NCI-H2196 (cell line): ENCODE results near the gene RGMB.
A peak's percentile ranks its signal among the peaks of the same experiment; 100 is the strongest.

Experiments
- DNase-seq: peaks from one replicate; lab custom pipeline; 2025; ENCODE audit not compliant: unreplicated experiment; lab: John Stamatoyannopoulos, UW

Gene RGMB

DNA sequence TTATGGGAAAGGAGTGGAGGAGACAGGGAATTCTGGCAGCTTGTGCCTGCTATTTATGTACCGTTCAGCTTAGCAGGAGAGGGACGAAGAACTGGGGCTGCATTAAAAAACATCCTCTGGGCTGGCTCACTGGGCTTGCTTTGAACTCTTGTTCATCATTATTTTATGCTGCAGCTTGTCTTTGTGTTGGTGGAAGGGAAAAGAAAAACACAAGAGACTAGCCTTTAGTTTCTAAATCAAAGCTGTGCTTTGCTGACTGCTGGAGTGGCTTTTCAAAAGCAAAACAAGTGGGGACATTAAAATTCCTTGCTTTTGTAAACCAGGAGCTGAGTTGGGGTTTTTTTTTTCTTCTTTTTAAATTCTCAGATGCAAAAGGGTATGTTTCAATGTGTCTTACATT is 5.9 kb upstream of the RGMB start:
- DNase-seq = no peak

DNA sequence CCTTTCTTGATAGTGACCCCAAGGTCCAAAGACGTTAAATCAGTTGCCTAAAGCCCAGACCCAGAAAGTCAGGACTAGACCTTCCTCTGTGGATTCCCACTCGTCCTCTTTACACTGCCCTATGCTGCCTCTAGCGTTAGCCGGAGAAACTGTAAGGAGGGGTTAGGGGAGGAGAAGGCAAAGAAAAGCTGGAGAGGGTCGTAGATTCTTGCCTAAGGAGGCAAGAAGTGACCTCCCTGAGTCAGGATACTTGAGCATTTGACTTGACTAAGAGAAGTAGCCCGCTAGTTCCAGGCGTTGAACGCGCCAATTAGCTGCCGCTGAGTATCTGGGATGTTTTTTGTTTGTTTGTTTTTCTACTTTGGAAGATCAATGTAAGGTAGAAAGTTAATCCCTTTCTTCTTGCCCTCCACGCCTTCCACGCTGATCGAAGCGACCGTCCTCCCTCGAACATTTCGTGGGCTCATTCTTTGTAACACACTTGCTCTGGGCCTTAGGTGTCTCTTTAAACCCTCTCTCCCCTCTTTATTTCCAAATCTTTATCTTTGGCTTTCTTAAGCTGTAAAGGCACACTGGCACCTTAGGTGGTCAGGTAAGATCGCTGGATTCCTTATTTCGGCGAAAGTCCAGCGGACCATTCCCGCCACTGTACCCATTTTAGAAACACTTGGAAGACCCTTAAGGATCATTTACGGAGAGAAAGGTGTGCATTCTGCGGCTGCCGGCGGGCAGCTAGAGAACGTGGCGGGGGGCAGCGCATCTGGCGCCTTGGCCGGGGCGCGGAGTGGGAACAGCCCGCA is 5.1 kb upstream of the RGMB start:
- peak; percentile 53 for DNase-seq

DNA sequence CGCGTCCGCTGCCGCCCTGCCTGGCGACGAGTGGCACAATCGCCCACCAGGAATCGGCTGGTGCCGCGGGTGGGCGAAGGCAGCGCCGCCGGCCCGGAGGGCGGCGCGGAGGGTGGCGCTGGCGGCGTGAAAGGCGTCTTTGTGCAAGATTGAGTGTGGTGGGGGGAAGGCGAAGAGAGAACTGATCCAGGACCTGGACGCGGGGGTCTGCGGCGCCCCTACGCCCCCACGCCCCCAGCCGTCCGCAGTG is 4.6 kb upstream of the RGMB start:
- no peak for DNase-seq

DNA sequence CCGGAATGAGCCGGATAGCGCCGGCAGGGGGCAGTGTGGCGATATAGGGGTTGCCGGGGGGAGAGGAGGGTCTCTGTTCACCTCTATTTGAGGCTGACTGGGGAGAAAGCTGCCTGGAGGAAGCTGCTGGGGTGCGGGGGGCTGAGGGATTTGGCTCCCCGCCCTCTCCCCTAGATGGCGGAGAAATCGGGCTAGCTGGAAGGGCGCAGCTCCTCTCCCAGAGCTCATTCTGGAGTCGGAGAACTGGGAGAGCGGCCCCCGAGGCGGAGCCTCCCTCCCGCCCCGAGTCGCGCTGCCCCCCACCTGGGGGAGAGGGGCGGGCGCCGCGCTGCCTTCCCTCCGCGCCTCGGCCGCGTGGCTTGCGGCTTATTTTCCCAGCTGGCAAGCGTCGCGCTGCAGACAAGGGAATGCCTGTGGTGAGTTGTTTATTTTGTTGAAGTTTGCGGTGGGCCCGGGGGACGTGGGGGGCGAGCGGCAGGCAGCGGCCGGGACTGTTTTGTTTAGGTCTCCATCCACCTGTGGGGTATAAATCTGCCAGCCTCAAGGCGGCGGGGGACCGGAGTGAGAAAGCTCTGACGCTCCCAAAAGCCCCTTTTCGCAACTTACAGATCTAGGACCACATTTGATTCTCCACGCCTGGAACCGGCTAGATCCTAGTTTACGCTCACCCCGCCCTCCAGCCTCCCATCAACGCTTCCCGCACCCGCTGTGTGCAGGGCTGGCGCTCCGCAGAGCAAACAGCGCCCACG is 4.1 kb upstream of the RGMB start:
- DNase-seq = peak; percentile 35

DNA sequence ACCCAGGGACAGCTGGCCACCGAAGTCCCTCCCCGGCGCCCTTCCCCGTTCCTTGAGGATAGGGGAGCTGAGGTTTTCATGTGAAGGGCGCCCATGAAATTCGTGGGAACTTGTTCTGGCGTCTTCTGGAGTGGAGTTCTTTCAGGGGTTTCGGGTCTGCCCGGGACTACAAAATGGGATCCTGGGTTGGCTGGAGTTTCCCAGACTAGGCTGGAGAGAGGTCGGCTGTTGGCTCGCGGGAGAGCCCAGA is 3.6 kb upstream of the RGMB start:
- no peak for DNase-seq

DNA sequence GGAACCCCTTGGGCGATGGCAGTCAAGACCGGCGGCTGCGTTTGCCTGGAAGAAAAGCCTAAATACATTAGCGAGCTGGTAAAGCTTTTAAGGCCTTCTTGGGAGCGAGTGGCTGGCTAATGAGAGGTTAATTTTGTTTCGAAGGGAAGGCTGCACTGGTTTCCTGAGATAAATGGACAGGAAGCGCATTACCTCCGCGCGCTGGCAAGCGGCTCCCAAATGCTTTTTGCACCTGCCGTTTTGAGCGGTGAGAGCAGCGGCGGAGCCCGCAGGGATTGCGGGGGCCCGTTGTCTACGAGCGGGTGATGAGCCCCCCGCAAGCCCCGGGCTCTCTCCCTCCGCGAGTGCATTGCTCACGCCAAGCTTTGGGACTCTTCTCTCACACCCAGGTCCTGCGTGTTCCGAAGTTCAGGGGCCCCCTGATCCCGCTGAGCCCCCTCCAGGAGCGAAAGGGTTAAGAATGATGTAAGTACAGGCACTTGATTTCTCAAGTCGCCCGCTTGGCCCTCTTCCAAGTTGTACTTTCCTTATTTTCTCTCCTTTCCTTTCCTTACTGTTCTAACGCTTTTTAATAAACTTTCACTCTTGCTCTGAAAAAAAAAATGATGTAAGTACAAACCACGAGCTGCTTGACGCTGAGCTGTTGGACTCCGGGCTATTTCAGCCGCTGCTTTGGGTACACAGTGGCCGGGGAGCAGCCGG is 3.1 kb upstream of the RGMB start:
- DNase-seq = peak; percentile 41

DNA sequence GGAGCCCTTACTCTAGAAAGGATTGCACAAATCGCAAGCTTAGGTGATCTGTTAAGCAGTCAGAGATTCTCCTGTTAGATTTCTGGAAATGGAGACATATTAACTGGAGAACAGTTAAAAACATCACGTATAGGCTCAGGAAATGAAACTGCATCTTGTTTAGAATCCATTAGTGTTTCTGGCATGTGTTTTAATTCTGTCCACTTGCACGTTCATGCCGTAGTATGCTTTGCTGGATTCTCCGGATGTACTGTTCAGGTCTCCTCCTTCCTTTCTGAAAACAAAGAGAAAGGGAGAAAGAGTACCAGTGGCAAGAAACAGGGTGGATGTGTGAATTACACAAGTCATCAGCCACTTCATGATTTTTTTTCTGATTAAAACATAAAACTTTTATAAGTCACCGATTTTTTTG is 2.5 kb upstream of the RGMB start:
- no peak for DNase-seq

DNA sequence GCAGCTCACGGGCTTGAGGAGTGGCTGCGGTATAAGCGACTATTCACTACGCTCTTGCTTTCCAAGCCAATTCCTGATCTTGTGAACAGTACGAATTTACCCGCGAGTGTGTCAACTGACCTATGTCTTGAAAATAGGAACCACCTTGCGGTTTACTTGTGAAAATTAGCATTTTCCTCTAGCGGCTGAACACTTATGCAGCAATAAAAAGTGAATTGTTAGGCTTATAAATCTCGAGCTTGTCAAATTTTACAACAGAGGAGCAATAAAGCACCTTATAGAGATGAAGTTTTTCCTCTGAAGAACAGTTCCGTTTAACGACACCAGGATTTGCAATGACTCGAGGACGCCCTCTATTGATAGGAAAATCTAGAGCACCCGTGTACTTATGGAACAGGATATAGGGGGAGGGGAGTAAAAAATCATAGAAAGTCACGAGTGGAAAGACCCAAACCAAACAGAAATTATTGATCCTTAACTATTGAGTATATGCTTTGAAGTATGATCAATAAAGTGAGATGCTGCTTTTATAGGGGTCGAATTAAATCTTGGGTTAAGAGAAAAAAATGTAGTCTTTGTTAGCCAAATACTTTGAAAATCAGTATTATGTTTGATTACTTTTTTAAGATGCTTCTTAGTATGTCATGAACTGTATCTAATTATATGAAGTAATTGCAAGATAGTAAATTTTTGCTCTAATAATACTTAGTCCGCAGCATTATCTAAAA is 1.9 kb upstream of the RGMB start:
- peak; percentile 85 for DNase-seq

DNA sequence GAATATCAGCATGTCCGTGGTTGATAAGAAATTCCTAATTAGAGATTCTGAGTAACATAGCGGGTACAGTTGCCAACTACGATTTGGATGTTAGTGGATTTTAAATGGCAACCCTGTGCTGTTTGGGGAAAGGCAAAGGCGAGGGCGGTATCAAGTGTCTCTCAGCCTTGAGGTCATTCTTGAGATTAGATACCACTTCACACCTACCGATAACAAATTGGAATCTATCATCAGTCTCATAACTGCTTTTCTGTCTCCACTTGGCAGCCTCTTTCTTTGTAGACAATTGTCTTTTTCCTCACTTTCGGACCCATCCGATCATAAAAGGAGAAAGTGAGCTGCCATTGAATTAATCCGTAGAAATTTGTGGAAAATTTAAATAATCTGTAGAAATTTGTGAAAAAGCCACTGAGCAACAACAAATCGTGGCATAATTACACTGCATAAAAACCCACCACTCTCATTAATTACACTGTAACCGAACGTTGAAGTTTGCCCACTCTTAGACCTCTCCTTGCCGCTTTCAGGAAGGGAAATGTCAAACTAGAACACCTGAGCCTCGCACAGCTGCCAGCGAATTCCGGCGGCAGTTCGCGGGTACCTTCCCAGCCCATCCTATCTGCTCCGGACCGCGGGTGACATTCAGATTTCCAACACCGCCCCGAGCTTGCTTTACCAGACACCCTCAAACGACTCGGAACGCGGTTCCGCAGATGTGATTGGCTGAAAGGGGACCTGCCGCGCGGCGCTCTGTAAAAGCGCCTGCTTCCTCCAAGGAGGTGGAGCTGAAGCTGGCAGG is 849 bp upstream of the RGMB start:
- peak; percentile 83 for DNase-seq

DNA sequence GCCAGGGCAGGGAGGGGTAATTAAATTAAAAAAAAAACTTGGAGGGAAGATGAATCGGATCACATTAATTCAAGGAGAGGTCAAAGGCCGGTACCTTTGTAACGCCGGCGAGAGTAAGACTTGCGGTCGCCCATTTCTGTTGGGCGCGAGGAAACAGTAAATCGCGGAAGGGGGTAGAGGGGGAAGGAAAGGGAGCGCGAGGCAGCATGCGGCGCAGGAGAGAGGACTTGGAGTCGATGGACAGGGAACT is 324 bp upstream of the RGMB start:
- no peak for DNase-seq

DNA sequence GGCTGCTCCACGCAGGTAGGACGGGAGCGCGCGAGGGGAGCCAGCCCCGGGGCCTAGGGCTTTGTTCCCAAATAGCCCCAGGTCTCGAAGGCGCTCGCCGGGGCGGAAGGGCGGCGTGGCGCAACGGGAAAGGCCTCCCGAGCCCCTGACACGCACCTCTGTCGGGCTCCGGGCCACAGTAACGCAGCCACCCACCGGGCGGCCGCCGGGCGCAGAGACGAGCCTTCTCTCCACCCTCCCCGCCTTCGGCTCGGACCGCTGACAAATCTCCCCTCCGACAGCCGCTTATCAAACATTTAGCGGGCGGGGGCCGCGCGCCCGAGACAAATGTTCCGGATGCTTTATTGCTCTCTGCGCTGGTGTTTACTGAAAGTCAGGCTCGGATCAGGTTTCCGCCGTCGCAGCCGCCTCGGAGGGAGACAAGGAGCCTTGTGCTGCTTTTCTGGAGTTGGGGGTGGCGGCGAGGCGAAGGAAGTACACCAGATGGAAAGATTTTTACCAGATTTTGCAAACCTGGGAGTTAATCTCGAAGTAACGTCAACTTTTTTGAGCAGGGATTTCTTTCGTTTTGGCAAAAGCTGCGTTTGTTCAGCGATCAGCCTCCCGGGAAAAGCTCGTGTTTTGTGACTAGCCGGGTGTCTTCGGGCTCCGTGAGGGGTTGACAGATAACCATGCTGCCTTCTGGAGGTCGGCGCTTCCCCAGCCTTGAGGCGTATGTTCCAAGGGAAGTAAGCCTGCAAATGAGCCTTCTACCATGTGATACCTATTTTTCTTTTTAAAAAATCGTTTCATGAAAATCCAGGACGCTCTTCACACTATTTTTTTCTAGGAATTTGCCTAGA is 950 bp downstream of the RGMB start:
- peak; percentile 51 for DNase-seq

DNA sequence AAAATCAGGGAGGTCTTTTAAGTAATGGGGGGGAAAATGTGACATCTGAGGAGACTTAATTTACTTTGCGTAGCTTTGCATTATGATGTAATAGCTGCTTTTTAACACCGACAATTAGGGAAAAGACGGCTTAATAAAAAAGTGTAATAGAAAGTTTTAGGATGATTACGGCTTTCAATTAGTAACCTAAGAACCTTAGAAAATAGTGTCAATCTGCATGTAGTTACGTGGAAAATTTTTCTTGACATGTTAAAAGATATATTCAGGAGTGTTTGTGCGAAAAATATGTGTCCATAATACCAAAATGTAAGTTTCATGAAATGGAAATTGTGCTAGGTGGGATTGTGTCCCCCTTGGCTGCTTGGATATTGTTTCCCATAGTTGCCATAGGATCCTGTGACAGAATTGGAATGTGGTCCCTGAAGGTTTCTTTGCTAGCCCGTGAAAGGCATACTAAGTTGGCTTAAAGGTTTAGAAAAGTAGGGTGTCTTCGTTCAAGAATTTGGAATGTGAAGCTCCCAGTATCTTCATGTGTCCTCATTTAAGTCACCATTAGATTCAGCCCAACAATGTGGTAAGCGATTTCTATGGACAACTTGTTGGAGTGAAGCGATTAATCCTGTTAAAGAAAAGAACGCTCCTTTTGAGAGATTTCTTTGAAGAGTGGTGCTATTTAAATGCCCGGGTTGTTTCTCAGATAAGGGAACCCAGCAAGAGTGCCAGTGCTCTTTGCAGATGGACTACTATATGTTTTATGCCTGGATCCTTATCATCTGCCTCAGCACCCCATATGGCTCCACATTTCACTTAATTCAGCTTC is 2.0 kb downstream of the RGMB start:
- no peak for DNase-seq

DNA sequence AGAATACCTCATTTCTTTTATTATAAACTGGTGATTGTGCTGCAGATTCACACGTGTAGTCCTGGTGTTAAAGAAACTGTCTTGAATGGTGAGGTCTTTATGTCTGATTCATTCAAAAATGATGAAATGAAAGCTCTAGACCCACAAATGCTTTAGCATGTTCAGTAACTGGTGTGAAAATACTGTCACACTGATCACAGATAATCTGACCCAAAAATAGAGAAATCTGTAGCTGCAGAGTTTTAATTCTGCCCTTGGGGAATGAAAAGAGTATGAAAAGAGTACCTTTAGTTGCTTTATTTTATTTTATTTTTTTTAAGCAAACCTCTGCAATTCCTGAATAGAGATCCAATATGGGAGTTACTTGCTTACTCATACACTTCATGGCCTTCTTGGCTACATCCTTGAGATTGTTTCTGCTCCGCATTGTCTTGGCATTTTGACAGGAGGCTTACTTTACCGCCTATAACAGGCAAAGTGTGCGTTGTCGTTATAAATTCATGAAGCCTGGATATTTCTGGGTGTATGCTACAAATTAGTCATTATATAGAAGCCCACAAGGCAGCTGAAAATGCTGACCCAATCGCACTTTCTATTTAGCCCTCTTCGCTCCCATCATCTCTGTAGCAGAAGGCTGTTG is 2.7 kb downstream of the RGMB start:
- DNase-seq = no peak

DNA sequence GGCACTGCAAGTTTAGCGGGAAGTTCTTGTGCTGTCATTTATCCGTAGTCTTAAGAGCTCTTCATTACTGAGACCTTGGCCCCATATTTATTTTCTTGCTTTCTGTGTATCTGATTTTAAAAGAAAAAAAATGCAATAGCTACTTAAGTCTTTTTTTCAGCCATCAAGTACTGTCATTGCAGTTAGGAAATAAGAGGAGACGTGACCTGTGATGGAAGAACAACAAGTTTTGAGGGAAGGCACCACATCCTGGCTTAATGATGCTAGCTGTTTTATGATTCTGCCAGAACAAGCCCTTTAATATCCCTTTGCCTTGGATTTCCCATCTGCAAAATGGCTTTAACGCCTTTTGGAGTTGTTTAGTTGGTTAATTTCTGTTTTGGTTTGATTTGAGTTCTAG is 3.8 kb downstream of the RGMB start:
- DNase-seq = no peak

DNA sequence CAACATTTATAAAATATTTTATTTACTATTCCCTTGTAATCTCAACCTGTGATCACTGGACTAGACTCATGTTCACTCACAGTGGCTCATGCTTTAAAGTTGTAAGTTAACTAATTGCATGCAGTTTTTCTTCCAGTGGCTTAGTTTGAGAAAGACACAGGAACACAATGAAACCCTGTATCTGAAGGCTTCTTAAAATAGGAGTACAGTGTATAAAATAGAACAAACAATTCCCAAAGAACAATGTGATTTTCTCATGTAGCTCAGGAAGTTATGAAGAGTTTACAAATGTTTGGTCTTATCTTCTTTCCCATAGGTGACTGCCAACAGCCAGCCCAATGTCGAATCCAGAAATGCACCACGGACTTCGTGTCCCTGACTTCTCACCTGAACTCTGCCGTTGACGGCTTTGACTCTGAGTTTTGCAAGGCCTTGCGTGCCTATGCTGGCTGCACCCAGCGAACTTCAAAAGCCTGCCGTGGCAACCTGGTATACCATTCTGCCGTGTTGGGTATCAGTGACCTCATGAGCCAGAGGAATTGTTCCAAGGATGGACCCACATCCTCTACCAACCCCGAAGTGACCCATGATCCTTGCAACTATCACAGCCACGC is 5.9 kb downstream of the RGMB start:
- no peak for DNase-seq

DNA sequence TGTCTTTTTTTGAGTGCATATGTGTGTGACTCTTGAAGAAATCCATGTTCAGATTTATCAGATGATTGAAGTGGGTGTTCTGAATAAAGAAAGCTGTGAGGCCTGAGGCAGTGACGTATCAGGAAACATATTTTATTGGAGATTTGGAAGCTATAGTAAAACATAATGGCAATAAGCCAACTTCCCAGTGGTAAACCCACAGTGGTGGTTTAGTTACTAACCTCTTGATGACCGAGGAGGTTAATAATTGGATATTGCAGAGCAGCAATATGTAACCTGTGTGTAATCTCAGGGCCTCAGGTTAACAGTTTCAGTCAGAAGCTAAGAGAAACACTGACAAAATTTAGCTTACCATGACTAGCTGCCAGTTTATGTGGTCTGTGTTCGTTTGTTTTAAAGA is 6.9 kb downstream of the RGMB start:
- no peak for DNase-seq

DNA sequence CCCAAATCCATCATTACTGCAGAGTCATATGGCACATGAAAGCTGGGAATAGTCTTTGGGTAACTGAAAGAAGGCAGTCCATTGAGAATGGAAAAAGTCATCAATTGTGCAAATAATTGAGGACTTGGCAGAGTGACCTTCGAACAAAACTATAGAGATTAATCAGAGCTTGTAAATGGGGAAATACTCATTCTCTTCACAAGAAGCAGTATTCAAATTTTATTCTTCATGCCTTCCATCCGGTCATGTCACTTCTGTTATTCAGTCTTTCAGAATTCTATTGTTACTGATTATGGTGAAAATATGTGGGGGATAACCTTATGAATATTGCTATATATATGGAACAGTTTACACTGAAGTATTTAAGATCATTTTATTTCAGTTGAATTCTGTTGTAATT is 8.1 kb downstream of the RGMB start:
- DNase-seq = no peak

DNA sequence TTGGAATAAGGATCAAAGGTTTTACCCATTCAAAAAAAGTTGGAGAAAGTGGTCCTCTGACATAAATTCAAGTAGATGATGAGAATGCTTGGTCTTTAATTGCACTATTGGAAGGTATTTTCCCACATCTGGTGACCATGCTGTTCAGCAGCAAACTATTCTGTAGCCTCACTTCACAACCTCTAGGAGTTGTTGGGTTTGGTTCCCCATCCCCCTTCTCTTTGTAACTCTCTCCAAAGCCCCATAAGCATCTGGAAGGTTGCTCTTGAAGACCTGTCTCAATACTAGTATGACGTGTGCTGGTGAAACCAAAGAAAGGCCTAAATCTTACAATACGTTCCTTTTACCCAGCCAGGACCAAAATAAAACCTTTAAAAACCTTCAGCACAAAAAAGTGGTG is 8.5 kb downstream of the RGMB start:
- DNase-seq = no peak
